Stimulated activated CD8-positive, alpha-beta memory T cell treated with anti-CD3 and anti-CD28 coated beads, Interleukin-7, amount 100 ng/mL, for 48 hours (primary cell): Measurements from ENCODE around the gene FBXW9.
"Not testable (repeated sequence)": the region's sequence is repeated elsewhere in the genome, so short reads cannot be mapped to it uniquely, and the experiment has no call there.

Experiments used
- DNase-seq, 2 donors: peaks; one replicate each; pipeline ENCODE4 v3.0.0-alpha.2; 2020; ENCODE audit warnings: low read depth in 1 of 2; ENCODE audit errors: extremely low read depth in 1 of 2

FBXW9 gene

GRCh38 chr19:12657966-12658365 is 38.5 kb downstream of the FBXW9 start:
- DNase-seq: no peak

- no peak for DNase-seq
Observed at GRCh38 chr19:12656899-12657571, 39.4 kb downstream of the FBXW9 start.

- DNase-seq: no peak
Observed at GRCh38 chr19:12655546-12655945, 40.9 kb downstream of the FBXW9 start.

GRCh38 chr19:12652219-12652618 is 44.2 kb downstream of the FBXW9 start:
- DNase-seq: no peak

GRCh38 chr19:12649941-12650340 is 46.5 kb downstream of the FBXW9 start:
- DNase-seq: no peak

GRCh38 chr19:12648088-12648487 is 48.3 kb downstream of the FBXW9 start:
- no peak for DNase-seq

- no peak for DNase-seq
Observed at GRCh38 chr19:12647490-12648071, 48.9 kb downstream of the FBXW9 start.

- no peak for DNase-seq
Observed at GRCh38 chr19:12647047-12647446, 49.4 kb downstream of the FBXW9 start.

GRCh38 chr19:12646551-12646950 is 49.9 kb downstream of the FBXW9 start:
- no peak for DNase-seq

- DNase-seq: not testable (repeated sequence)
Observed at GRCh38 chr19:12643716-12644115, 52.7 kb downstream of the FBXW9 start.

- no peak for DNase-seq
Observed at GRCh38 chr19:12642506-12642905, 53.9 kb downstream of the FBXW9 start.

- DNase-seq: no peak
Observed at GRCh38 chr19:12641456-12641855, 55.0 kb downstream of the FBXW9 start.

GRCh38 chr19:12639901-12640613 is 56.4 kb downstream of the FBXW9 start:
- peak; percentile 77 to 87 for DNase-seq
